Fibroblast of skin of right quadriceps (primary cell): Measurements from ENCODE around the gene MBTD1.

Experiments
- DNase-seq: peaks from one replicate; pipeline ENCODE4 v3.0.0-alpha.2; 2013

The MBTD1 gene

GRCh38 chr17:51135956-51136355 is 123.9 kb downstream of the MBTD1 start:
- no peak for DNase-seq

GRCh38 chr17:51133365-51133764 is 126.5 kb downstream of the MBTD1 start:
- no peak for DNase-seq

GRCh38 chr17:51132964-51133319 is 126.9 kb downstream of the MBTD1 start:
- no peak for DNase-seq

- no peak for DNase-seq
Observed at GRCh38 chr17:51128076-51128475, 131.8 kb downstream of the MBTD1 start.
